HepG2 (cell line): Measurements from ENCODE around the gene MOK. TPM values are rescaled to one million over a fixed set of nuclear protein-coding genes. Genes with fewer than 3 reads are reported as not detected.
A peak's percentile ranks its signal among the peaks of the same experiment; 100 is the strongest.

Experiments used
- THRA ChIP-seq: sonication (generic); formaldehyde crosslinking; IDR thresholded peaks from 2 replicates; pipeline ENCODE4 v1.4.0; 2020; ENCODE audit warnings: missing genetic modification reagents, borderline replicate concordance
- ZNF276 ChIP-seq: sonication (generic); formaldehyde crosslinking; IDR thresholded peaks from 2 replicates; pipeline ENCODE4 v1.4.0; 2020; ENCODE audit warnings: mild to moderate bottlenecking, low read depth, missing genetic modification reagents
- ZNF350 ChIP-seq: sonication (generic); formaldehyde crosslinking; IDR thresholded peaks from 2 replicates; pipeline ENCODE4 v1.4.0; 2020; ENCODE audit warnings: mild to moderate bottlenecking, low read depth, missing genetic modification reagents, borderline replicate concordance
- ZNF546 ChIP-seq: sonication (generic); formaldehyde crosslinking; conservative IDR thresholded peaks from 2 replicates; pipeline ENCODE4 v1.8.1; 2023; ENCODE audit warnings: mild to moderate bottlenecking, missing genetic modification reagents
- ZNF614 ChIP-seq: IDR thresholded peaks from 2 replicates; pipeline ENCODE4 v1.6.1; 2018; ENCODE audit warnings: missing biosample characterization, missing genetic modification reagents, inconsistent platforms, borderline replicate concordance
- ZSCAN31 ChIP-seq: sonication (generic); formaldehyde crosslinking; IDR thresholded peaks from 2 replicates; pipeline ENCODE4 v1.5.0; 2020; ENCODE audit warnings: low read depth, mild to moderate bottlenecking, missing genetic modification reagents
- polyA plus RNA-seq, 8 experiments: library from polyadenylated mRNA; depleted of rRNA in 3 of 8; stranded (reverse) in 7 of 8; unstranded in 1 of 8; fragments of >200 nt; fragmentation: Illumina TruSeq in 4 of 8; extraction: Trizol in 4 of 8; gene quantifications; 2 replicates each; pipeline versions ENCODE4 v1.2.1 to v1.2.3, GENCODE V29; 2011 to 2016; ENCODE audit warnings: low read depth in 4 of 8, missing spikeins in 1 of 8, mixed read lengths in 1 of 8; ENCODE audit not compliant: insufficient read depth in 1 of 8
- total RNA-seq, 5 experiments: library from RNA; depleted of rRNA; stranded (reverse); fragments of >200 nt; fragmentation: Illumina TruSeq; extraction: Trizol; gene quantifications; 2 replicates each; pipeline ENCODE4 v1.2.3, GENCODE V29; 2016; ENCODE audit warnings: low read depth in 1 of 5
- TF ChIP-seq, protein P1 (sequence below): sonication (generic); formaldehyde crosslinking; IDR thresholded peaks from 2 replicates; pipeline ENCODE4 v1.4.0; 2020; ENCODE audit warnings: missing genetic modification reagents
- TF ChIP-seq, protein P2 (sequence below), 2 experiments: sonication (generic) in 1 of 2; formaldehyde crosslinking in 1 of 2; IDR thresholded peaks; 2 replicates each; pipeline versions ENCODE4 v1.6.1 to v1.9.0; 2014 to 2022; ENCODE audit warnings: antibody characterized with exemption in 1 of 2, borderline replicate concordance in 1 of 2, inconsistent platforms in 1 of 2, low read depth in 1 of 2, missing genetic modification reagents in 1 of 2
- TF ChIP-seq, protein P3 (sequence below): sonication (generic); formaldehyde crosslinking; IDR thresholded peaks from 2 replicates; pipeline ENCODE4 v1.5.0; 2020; ENCODE audit warnings: mild to moderate bottlenecking, missing genetic modification reagents, moderate library complexity
- TF ChIP-seq, protein P4 (sequence below), 2 experiments: sonication (generic) in 1 of 2; formaldehyde crosslinking in 1 of 2; IDR thresholded peaks; 2 replicates each; pipeline versions ENCODE4 v1.5.1 to v1.6.1; 2011 to 2020; ENCODE audit warnings: borderline replicate concordance in 1 of 2, low read depth in 1 of 2, low read length in 1 of 2, mild to moderate bottlenecking in 1 of 2, missing genetic modification reagents in 1 of 2, moderate library complexity in 1 of 2

MOK gene
- total and polyA plus RNA-seq, 2 of the 13 experiments (the other 11 are each of a cell fraction or from before 2014, with no cell fraction given): 15.3 to 16.9 TPM

DNA sequence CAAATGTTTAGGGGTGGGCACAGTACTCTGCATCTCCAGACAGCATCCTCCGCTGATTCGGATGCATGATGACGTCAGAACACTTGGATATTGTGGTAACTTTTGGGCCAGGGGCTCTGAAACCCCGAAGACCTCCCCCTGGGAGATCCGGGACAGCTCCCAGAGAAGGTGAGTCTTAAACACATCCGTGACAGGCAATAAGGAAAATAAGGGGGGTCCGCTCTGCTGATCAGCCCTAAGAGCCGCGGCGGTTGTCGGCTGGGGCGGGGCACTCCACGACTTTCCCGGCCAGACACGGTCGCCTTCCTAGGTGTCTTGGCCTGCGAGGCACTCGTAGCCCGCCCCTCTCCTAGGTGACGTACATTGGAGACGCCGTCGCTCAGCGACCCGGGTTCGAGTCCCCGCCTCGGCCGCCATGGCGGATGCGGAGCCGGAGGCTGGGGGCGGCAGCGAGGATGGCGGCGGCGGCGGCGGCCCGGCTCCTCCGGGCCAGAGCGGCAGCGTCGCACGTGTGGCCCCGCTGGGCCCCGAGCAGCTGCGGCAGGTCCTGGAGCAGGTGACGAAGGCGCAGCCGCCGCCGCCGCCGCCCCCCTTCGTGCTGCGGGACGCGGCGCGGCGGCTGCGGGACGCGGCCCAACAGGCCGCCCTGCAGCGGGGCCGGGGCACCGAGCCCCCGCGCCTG, 14.5 kb upstream of the MOK start, which contains the start of gene ZNF839 (continued):
- TF ChIP-seq, protein P1, sequence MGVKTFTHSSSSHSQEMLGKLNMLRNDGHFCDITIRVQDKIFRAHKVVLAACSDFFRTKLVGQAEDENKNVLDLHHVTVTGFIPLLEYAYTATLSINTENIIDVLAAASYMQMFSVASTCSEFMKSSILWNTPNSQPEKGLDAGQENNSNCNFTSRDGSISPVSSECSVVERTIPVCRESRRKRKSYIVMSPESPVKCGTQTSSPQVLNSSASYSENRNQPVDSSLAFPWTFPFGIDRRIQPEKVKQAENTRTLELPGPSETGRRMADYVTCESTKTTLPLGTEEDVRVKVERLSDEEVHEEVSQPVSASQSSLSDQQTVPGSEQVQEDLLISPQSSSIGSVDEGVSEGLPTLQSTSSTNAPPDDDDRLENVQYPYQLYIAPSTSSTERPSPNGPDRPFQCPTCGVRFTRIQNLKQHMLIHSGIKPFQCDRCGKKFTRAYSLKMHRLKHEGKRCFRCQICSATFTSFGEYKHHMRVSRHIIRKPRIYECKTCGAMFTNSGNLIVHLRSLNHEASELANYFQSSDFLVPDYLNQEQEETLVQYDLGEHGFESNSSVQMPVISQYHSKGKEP (CRISPR knock-in tag): no peak
- no peak for TF ChIP-seq ZNF546
- TF ChIP-seq ZNF350: no peak
- TF ChIP-seq, protein P2, sequence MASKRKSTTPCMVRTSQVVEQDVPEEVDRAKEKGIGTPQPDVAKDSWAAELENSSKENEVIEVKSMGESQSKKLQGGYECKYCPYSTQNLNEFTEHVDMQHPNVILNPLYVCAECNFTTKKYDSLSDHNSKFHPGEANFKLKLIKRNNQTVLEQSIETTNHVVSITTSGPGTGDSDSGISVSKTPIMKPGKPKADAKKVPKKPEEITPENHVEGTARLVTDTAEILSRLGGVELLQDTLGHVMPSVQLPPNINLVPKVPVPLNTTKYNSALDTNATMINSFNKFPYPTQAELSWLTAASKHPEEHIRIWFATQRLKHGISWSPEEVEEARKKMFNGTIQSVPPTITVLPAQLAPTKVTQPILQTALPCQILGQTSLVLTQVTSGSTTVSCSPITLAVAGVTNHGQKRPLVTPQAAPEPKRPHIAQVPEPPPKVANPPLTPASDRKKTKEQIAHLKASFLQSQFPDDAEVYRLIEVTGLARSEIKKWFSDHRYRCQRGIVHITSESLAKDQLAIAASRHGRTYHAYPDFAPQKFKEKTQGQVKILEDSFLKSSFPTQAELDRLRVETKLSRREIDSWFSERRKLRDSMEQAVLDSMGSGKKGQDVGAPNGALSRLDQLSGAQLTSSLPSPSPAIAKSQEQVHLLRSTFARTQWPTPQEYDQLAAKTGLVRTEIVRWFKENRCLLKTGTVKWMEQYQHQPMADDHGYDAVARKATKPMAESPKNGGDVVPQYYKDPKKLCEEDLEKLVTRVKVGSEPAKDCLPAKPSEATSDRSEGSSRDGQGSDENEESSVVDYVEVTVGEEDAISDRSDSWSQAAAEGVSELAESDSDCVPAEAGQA (IDR thresholded peaks at IDR 0.05; ENCODE audit: low read depth): peak; percentile 86
- TF ChIP-seq, protein P2 (CRISPR knock-in tag; IDR thresholded peaks at IDR 0.05; ENCODE audit: borderline replicate concordance): no peak
- TF ChIP-seq, protein P3, sequence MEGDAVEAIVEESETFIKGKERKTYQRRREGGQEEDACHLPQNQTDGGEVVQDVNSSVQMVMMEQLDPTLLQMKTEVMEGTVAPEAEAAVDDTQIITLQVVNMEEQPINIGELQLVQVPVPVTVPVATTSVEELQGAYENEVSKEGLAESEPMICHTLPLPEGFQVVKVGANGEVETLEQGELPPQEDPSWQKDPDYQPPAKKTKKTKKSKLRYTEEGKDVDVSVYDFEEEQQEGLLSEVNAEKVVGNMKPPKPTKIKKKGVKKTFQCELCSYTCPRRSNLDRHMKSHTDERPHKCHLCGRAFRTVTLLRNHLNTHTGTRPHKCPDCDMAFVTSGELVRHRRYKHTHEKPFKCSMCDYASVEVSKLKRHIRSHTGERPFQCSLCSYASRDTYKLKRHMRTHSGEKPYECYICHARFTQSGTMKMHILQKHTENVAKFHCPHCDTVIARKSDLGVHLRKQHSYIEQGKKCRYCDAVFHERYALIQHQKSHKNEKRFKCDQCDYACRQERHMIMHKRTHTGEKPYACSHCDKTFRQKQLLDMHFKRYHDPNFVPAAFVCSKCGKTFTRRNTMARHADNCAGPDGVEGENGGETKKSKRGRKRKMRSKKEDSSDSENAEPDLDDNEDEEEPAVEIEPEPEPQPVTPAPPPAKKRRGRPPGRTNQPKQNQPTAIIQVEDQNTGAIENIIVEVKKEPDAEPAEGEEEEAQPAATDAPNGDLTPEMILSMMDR (CRISPR knock-in tag): 0 out of 2 replicates have a peak, but pooled peaks have one; percentile 8
- TF ChIP-seq THRA (CRISPR knock-in tag): peak; percentile 21
- TF ChIP-seq ZSCAN31: peak; percentile 60; the same call in 1 of the 2 replicates
- no peak for TF ChIP-seq ZNF276 (CRISPR knock-in tag)
- no peak for TF ChIP-seq ZNF614
- TF ChIP-seq, protein P4, sequence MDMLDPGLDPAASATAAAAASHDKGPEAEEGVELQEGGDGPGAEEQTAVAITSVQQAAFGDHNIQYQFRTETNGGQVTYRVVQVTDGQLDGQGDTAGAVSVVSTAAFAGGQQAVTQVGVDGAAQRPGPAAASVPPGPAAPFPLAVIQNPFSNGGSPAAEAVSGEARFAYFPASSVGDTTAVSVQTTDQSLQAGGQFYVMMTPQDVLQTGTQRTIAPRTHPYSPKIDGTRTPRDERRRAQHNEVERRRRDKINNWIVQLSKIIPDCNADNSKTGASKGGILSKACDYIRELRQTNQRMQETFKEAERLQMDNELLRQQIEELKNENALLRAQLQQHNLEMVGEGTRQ (IDR thresholded peaks at IDR 0.05; ENCODE audit: low read depth, low read length): no peak
- TF ChIP-seq, protein P4 (CRISPR knock-in tag; IDR thresholded peaks at IDR 0.05; ENCODE audit: borderline replicate concordance): no peak
